HCT116 (cell line): ENCODE data around the gene FIZ1.

ENCODE experiments used
- FOSL1 ChIP-seq: IDR thresholded peaks from 2 replicates; pipeline ENCODE4 v1.6.1; 2012; ENCODE audit warnings: low read depth
- POLR2A ChIP-seq: IDR thresholded peaks from 2 replicates; pipeline ENCODE4 v1.7.0; 2011; ENCODE audit warnings: borderline replicate concordance; ENCODE audit not compliant: insufficient read depth, insufficient read length; ENCODE audit errors: extremely low read depth
- POLR2AphosphoS5 ChIP-seq: IDR thresholded peaks from 2 replicates; pipeline ENCODE4 v1.6.1; 2011; ENCODE audit warnings: mild to moderate bottlenecking, low read depth, low read length, moderate library complexity
- RAD21 ChIP-seq: IDR thresholded peaks from 2 replicates; pipeline ENCODE4 v1.6.1; 2012; ENCODE audit warnings: low read depth, mild to moderate bottlenecking
- TF ChIP-seq, protein P1 (sequence below), 3 experiments: fragments of 200-600 bp in 1 of 3; sonication (generic) in 1 of 3; IDR thresholded peaks in 2 of 3; conservative IDR thresholded peaks in 1 of 3; 2 replicates each; pipeline ENCODE4 v1.5.1; 2012 to 2017; ENCODE audit warnings: low read depth in 2 of 3, low read length in 2 of 3, antibody characterized with exemption in 1 of 3, borderline replicate concordance in 1 of 3, control low read depth in 1 of 3, mild to moderate bottlenecking in 1 of 3, mixed read lengths in 1 of 3, mixed run types in 1 of 3, moderate library complexity in 1 of 3; ENCODE audit not compliant: insufficient read depth in 1 of 3

DNA sequence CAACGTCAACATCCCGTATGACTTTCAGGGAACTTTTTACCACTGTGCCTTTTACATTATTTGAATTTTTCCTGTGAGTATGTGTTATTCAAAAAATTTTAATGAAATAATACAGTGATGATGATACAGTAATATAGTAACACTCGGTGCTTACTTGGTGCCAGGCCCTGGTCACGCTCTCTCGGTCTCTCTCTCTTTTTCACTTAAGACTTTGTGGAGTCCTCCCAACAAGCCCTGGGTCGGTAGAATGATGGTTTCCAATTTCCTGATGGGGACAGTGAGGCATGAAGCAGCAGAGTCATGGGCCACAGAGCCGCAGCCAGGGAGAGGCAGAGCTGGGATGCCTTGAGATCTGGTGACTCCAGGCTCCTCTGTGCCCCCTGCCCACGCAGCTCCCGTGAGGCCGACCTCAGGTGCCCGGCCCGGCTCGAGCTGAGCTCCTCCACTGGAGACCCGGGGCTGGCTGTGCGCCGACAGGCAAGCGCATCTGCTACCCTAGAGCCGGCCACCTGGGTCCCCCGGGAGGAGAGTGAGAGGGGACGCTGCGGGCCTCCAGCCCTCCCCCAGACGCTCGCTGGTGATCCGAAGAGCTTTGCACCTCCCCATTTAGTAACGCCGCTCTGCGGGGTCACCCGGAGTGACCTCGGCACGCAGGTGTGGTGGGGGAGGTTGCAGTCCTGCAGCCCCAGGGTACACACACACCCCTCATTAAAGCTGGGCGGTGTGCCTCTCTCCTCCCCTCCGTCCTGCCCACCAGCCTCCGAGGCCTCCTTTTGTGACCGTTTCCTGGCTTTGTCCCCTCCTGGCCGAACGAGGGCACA is 49.6 kb downstream of the FIZ1 start:
- no peak for TF ChIP-seq POLR2A
- no peak for TF ChIP-seq RAD21
- TF ChIP-seq POLR2AphosphoS5 = no peak; the same call in 1 of the 2 replicates
- TF ChIP-seq FOSL1 = peak; percentile 72
- TF ChIP-seq, protein P1, sequence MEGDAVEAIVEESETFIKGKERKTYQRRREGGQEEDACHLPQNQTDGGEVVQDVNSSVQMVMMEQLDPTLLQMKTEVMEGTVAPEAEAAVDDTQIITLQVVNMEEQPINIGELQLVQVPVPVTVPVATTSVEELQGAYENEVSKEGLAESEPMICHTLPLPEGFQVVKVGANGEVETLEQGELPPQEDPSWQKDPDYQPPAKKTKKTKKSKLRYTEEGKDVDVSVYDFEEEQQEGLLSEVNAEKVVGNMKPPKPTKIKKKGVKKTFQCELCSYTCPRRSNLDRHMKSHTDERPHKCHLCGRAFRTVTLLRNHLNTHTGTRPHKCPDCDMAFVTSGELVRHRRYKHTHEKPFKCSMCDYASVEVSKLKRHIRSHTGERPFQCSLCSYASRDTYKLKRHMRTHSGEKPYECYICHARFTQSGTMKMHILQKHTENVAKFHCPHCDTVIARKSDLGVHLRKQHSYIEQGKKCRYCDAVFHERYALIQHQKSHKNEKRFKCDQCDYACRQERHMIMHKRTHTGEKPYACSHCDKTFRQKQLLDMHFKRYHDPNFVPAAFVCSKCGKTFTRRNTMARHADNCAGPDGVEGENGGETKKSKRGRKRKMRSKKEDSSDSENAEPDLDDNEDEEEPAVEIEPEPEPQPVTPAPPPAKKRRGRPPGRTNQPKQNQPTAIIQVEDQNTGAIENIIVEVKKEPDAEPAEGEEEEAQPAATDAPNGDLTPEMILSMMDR (IDR thresholded peaks at IDR 0.05 in 2 of 3, conservative IDR thresholded peaks at IDR 0.05 in 1 of 3; ENCODE audit: borderline replicate concordance in 1 of 3, insufficient read depth in 1 of 3, low read depth in 2 of 3, low read length in 2 of 3) = peak in 2 of 3 experiments; percentile 19 to 27; a peak in 3 of 6 replicates
